Cardiac fibroblast (primary cell): ENCODE data around the gene POLDIP2.
A peak's percentile ranks its signal among the peaks of the same experiment; 100 is the strongest.

Source experiments
- DNase-seq, 2 donors: peaks; one replicate each; pipeline versions ENCODE4 v3.0.0 to v3.0.0-alpha.2; 2010; ENCODE audit warnings: low read depth in 2 of 2
- H3K4me3 ChIP-seq, 2 donors: replicated peaks in 1 of 2; 1 replicate in 1 of 2; 2 replicates in 1 of 2; pipeline ENCODE4 v1.5.1; 2011; ENCODE audit warnings: low read depth in 2 of 2, low read length in 2 of 2, mild to moderate bottlenecking in 2 of 2, moderate library complexity in 1 of 2
- CTCF ChIP-seq: IDR thresholded peaks from one replicate; pipeline ENCODE4 v1.5.1; 2011; ENCODE audit warnings: low read depth, mild to moderate bottlenecking, low read length, inconsistent platforms

POLDIP2 gene

GRCh38 chr17:28402844-28403243, 45.5 kb upstream of the POLDIP2 start:
- TF ChIP-seq CTCF = no peak
- no peak overlapping the region for H3K4me3 ChIP-seq
- no peak for DNase-seq

GRCh38 chr17:28402224-28402630, 44.9 kb upstream of the POLDIP2 start:
- no peak for TF ChIP-seq CTCF
- H3K4me3 ChIP-seq = no peak overlapping the region
- no peak for DNase-seq

- TF ChIP-seq CTCF = no peak
- no peak for DNase-seq
- no peak overlapping the region for H3K4me3 ChIP-seq
Measured at GRCh38 chr17:28399808-28400207, 42.5 kb upstream of the POLDIP2 start.

GRCh38 chr17:28398280-28398981, 41.1 kb upstream of the POLDIP2 start:
- TF ChIP-seq CTCF = no peak
- DNase-seq = peak in 1 of 2 donors; percentile 15
- H3K4me3 ChIP-seq = no peak overlapping the region

GRCh38 chr17:28397687-28398279, 40.5 kb upstream of the POLDIP2 start:
- no peak overlapping the region for H3K4me3 ChIP-seq
- DNase-seq = no peak
- TF ChIP-seq CTCF = no peak

- no peak for DNase-seq
- no peak for TF ChIP-seq CTCF
- no peak overlapping the region for H3K4me3 ChIP-seq
Measured at GRCh38 chr17:28397275-28397674, 39.9 kb upstream of the POLDIP2 start.
